ENCODE data around the gene MOAP1.
"Not testable (repeated sequence)": the region's sequence is repeated elsewhere in the genome, so short reads cannot be mapped to it uniquely, and the experiment has no call there.

The MOAP1 gene

GRCh38 chr14:93165271-93166265 lies 19.1 kb downstream of the MOAP1 start:
- in situ Hi-C loops (cut with MboI; ENCODE audit: low sequenced_read_pairs, unreplicated experiment): not testable (repeated sequence)
- DNase-seq (ENCODE audit: low spot score): peak; percentile 3

DNA sequence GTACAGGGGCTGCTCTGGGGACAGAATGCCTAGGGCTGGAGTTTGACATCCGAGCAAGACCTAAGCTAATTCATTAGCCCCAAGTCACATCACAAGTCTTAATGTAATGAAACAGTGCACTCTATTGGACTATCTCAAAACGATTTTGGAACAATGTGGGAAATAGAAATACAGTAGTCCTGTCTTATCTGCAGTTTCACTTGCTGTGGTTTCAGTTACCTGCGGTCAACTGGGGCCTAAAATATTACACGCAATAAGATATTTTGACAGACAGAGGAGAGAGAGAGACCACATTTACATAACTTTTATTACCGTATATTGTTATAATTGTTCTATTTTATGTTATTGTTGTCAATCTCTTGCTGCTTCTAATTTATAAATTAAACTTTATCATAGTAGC lies 21.1 kb downstream of the MOAP1 start:
- TF ChIP-seq, protein P1, sequence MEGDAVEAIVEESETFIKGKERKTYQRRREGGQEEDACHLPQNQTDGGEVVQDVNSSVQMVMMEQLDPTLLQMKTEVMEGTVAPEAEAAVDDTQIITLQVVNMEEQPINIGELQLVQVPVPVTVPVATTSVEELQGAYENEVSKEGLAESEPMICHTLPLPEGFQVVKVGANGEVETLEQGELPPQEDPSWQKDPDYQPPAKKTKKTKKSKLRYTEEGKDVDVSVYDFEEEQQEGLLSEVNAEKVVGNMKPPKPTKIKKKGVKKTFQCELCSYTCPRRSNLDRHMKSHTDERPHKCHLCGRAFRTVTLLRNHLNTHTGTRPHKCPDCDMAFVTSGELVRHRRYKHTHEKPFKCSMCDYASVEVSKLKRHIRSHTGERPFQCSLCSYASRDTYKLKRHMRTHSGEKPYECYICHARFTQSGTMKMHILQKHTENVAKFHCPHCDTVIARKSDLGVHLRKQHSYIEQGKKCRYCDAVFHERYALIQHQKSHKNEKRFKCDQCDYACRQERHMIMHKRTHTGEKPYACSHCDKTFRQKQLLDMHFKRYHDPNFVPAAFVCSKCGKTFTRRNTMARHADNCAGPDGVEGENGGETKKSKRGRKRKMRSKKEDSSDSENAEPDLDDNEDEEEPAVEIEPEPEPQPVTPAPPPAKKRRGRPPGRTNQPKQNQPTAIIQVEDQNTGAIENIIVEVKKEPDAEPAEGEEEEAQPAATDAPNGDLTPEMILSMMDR (IDR thresholded peaks at IDR 0.05; ENCODE audit: borderline replicate concordance, control extremely low read depth, extremely low read depth, insufficient read depth, missing control alignments): no peak
- peak; percentile 31 for DNase-seq (ENCODE audit: low spot score)
- in situ Hi-C loops (cut with MboI; ENCODE audit: low sequenced_read_pairs, unreplicated experiment): no loop called here

- TF ChIP-seq, protein P1 (IDR thresholded peaks at IDR 0.05; ENCODE audit: borderline replicate concordance, control extremely low read depth, extremely low read depth, insufficient read depth, missing control alignments): no peak
- DNase-seq (ENCODE audit: low spot score): no peak
- in situ Hi-C loops (cut with MboI; ENCODE audit: low sequenced_read_pairs, unreplicated experiment): no loop called here
Measured at GRCh38 chr14:93161411-93161940, 23.2 kb downstream of the MOAP1 start.

DNA sequence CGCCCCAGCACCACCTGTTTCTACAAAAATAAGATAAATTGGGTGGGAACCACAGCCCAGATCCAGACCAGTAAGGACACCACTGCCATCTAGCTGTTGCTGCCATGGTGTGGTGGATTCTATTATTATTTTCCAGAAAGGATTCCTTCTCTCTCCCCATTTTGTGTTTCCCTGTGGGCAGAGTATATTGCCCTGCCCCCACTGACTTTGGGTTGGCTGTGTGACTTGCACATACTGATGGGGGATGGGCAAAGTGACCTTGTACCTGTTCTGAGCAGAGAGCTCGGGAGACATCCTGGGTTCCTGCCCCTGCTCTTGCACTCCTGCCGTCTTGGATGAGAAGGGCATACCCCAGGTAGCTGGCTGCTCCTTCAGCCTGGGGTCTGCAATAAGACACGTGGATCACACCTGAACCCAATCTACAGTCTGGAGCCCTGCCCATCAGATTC lies 24.3 kb downstream of the MOAP1 start:
- TF ChIP-seq, protein P1 (IDR thresholded peaks at IDR 0.05; ENCODE audit: borderline replicate concordance, control extremely low read depth, extremely low read depth, insufficient read depth, missing control alignments): peak; percentile 14
- in situ Hi-C loops (cut with MboI; ENCODE audit: low sequenced_read_pairs, unreplicated experiment): no loop called here
- DNase-seq (ENCODE audit: low spot score): peak; percentile 46

- in situ Hi-C loops (cut with MboI; ENCODE audit: low sequenced_read_pairs, unreplicated experiment); DNase-seq (ENCODE audit: low spot score): not testable (repeated sequence)
Measured at GRCh38 chr14:93159625-93160352, 24.9 kb downstream of the MOAP1 start.

DNA sequence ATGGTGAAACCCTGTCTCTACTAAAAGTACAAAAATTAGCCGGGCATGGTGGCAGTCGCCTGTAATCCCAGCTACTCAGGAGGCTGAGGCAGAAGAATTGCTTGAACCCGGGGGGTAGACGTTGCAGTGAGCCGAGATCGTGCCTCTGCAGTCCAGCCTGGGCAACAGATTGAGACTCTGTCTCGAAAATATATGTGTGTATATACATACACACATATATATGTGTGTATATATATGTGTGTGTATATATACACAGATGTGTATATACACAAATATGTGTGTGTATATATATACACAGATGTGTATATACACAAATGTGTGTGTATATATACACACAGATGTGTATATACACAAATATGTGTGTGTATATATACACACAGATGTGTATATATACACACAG lies 26.3 kb downstream of the MOAP1 start:
- DNase-seq (ENCODE audit: low spot score); in situ Hi-C loops (cut with MboI; ENCODE audit: low sequenced_read_pairs, unreplicated experiment): not testable (repeated sequence)

GRCh38 chr14:93156693-93157369 lies 27.9 kb downstream of the MOAP1 start:
- in situ Hi-C loops (cut with MboI; ENCODE audit: low sequenced_read_pairs, unreplicated experiment): no loop called here
- TF ChIP-seq, protein P1 (IDR thresholded peaks at IDR 0.05; ENCODE audit: borderline replicate concordance, control extremely low read depth, extremely low read depth, insufficient read depth, missing control alignments): no peak
- peak; percentile 1 for DNase-seq (ENCODE audit: low spot score)

Data from GM13976 (cell line).